Neuronal stem cell (in vitro differentiated cells): ENCODE results near the gene B3GALT4.

Source experiments
- DNase-seq: peaks from one replicate; pipeline ENCODE4 v3.0.0-alpha.2; 2013; ENCODE audit warnings: low spot score
- H2AFZ ChIP-seq: one replicate; pipeline ENCODE4 v1.6.1; 2013; ENCODE audit warnings: mild to moderate bottlenecking, low read length, inconsistent platforms
- H2AK5ac ChIP-seq: 2 replicates; pipeline ENCODE4 v1.6.1; 2013; ENCODE audit warnings: low read depth, mild to moderate bottlenecking, inconsistent platforms, low read length, moderate library complexity, mixed read lengths
- H2BK120ac ChIP-seq: 2 replicates; pipeline ENCODE4 v1.6.1; 2013; ENCODE audit warnings: low read depth, mild to moderate bottlenecking, inconsistent platforms, low read length, moderate library complexity, mixed read lengths
- H2BK12ac ChIP-seq: one replicate; pipeline ENCODE4 v1.6.1; 2013; ENCODE audit warnings: low read length, inconsistent platforms
- H2BK15ac ChIP-seq: 2 replicates; pipeline ENCODE4 v1.6.1; 2013; ENCODE audit warnings: mild to moderate bottlenecking, low read length, inconsistent platforms, mixed read lengths
- H2BK5ac ChIP-seq: one replicate; pipeline ENCODE4 v1.6.1; 2013; ENCODE audit warnings: inconsistent platforms, mild to moderate bottlenecking, low read length, moderate library complexity
- H3K14ac ChIP-seq: one replicate; pipeline ENCODE4 v1.6.1; 2013; ENCODE audit warnings: low read length, inconsistent platforms
- H3K18ac ChIP-seq: 2 replicates; pipeline ENCODE4 v1.6.1; 2013; ENCODE audit warnings: low read length, inconsistent platforms
- H3K23ac ChIP-seq: 2 replicates; pipeline ENCODE4 v1.6.1; 2013; ENCODE audit warnings: low read depth, mild to moderate bottlenecking, mixed read lengths, low read length, inconsistent platforms; ENCODE audit not compliant: poor library complexity
- H3K27ac ChIP-seq: replicated peaks from 3 replicates; pipeline ENCODE4 v1.5.1; 2013; ENCODE audit warnings: low read length, inconsistent platforms
- H3K27me3 ChIP-seq, 3 experiments: 2 replicates each; pipeline ENCODE4 v1.6.1; 2013; ENCODE audit warnings: low read length in 3 of 3, mild to moderate bottlenecking in 2 of 3, inconsistent platforms in 1 of 3, low read depth in 1 of 3, mixed read lengths in 1 of 3, moderate library complexity in 1 of 3; ENCODE audit not compliant: control insufficient read depth in 3 of 3, insufficient read depth in 3 of 3
- H3K36me3 ChIP-seq, 2 donors: replicated peaks in 1 of 2; 2 replicates each; pipeline ENCODE4 v1.6.1; 2013; ENCODE audit warnings: low read length in 2 of 2; ENCODE audit not compliant: control insufficient read depth in 2 of 2, insufficient read depth in 2 of 2
- H3K4ac ChIP-seq: 2 replicates; pipeline ENCODE4 v1.6.1; 2013; ENCODE audit warnings: inconsistent platforms, mild to moderate bottlenecking, low read length, moderate library complexity
- H3K4me1 ChIP-seq, 2 donors: 1 replicate in 1 of 2; 2 replicates in 1 of 2; pipeline ENCODE4 v1.6.1; 2013; ENCODE audit warnings: low read length in 2 of 2, low read depth in 1 of 2; ENCODE audit not compliant: control insufficient read depth in 2 of 2, insufficient read depth in 1 of 2
- H3K4me2 ChIP-seq: one replicate; pipeline ENCODE4 v1.6.1; 2013; ENCODE audit warnings: mild to moderate bottlenecking, low read length, inconsistent platforms; ENCODE audit not compliant: insufficient read depth, poor library complexity, severe bottlenecking
- H3K4me3 ChIP-seq, 2 donors: 2 replicates each; pipeline ENCODE4 v1.5.1; 2013; ENCODE audit warnings: low read length in 2 of 2, mild to moderate bottlenecking in 2 of 2, inconsistent platforms in 1 of 2, moderate library complexity in 1 of 2
- H3K79me1 ChIP-seq: one replicate; pipeline ENCODE4 v1.6.1; 2013; ENCODE audit warnings: low read depth, mild to moderate bottlenecking, inconsistent platforms, low read length, moderate library complexity
- H3K9ac ChIP-seq: one replicate; pipeline ENCODE4 v1.6.1; 2013; ENCODE audit warnings: mild to moderate bottlenecking, low read depth, low read length, inconsistent platforms; ENCODE audit not compliant: poor library complexity
- H3K9me3 ChIP-seq, 2 donors: replicated peaks in 1 of 2; 2 replicates each; pipeline versions ENCODE3 to v1.6.1; 2013; ENCODE audit warnings: low read length in 2 of 2, mild to moderate bottlenecking in 2 of 2, inconsistent platforms in 1 of 2, low read depth in 1 of 2, mixed read lengths in 1 of 2, moderate library complexity in 1 of 2; ENCODE audit not compliant: control insufficient read depth in 2 of 2, insufficient read depth in 1 of 2
- H4K8ac ChIP-seq: one replicate; pipeline ENCODE4 v1.6.1; 2013; ENCODE audit warnings: low read depth, mild to moderate bottlenecking, inconsistent platforms, low read length, moderate library complexity
- H4K91ac ChIP-seq: one replicate; pipeline ENCODE4 v1.6.1; 2013; ENCODE audit warnings: low read length, low read depth, mild to moderate bottlenecking, inconsistent platforms; ENCODE audit not compliant: poor library complexity
- WGBS, 2 donors: extraction: QIAGEN DNeasy Blood & Tissue Kit; methylation state at CpG; one replicate each; pipeline ENCODE4 v1.1.7; 2013; ENCODE audit warnings: missing lambda C conversion rate in 2 of 2, mixed read lengths in 1 of 2; ENCODE audit not compliant: insufficient read length in 2 of 2, insufficient replicate concordance in 1 of 2; ENCODE audit errors: extremely low coverage in 2 of 2; 5-methylcytosine and 5-hydroxymethylcytosine counted together

B3GALT4 gene

DNA sequence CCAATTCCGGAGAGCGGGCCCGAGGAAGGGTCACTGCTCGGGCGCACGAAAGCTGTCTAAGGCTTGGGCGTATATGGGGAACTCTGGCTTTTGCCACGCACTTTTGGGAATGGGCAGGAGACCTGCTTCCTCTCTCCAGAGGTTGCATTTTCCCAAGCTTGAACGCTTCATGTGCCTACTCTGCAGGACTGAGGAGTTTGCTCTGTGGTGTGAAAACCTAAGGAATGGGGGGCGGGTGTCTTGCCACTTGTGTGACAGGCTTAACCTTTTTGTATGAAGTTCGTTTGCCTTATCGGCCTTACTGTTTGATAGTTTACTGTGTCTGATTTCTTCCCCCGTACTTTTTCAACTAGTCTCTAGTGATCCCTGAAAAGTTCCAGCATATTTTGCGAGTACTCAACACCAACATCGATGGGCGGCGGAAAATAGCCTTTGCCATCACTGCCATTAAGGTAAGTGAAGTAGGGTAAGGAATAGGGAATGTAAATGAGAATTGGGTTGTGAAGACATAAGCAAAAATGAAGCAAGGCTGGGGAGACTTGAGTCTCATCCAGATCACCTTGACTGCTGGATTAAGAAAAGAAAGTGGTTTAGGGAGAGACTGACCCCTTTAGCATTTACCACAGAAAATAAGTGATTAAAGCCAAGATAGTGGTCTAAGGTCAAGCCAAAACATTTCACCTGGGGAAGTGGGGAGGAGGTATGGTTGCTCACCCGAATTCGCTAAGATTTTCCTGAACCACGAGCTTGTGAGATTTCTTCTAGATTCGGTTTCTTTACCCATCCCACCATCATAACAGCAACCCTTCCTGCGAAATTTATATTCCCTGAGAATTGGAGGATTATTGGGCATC, 4.4 kb upstream of the B3GALT4 start:
- no peak for DNase-seq
- H2BK12ac ChIP-seq: no peak overlapping the region
- H3K4ac ChIP-seq: no peak overlapping the region
- no peaks in the 10 kb centered on the region for H3K27me3 ChIP-seq
- peak overlapping the region; percentile 92 to 94 for H3K4me3 ChIP-seq
- H3K23ac ChIP-seq: peak overlapping the region; percentile 86
- H4K8ac ChIP-seq: no peak overlapping the region
- H3K4me2 ChIP-seq: peak overlapping the region; percentile 67
- H2AK5ac ChIP-seq: peak overlapping the region; percentile 70
- H3K9me3 ChIP-seq: no peaks in the 10 kb centered on the region
- WGBS, 2 donors: no CpG with 5 or more reads among the region's 22 CpGs
- H3K79me1 ChIP-seq: peaks cover 8% of the 10 kb centered on the region
- H3K9ac ChIP-seq: peak overlapping the region; percentile 86
- H3K14ac ChIP-seq: no peak overlapping the region
- H2AFZ ChIP-seq: peak overlapping the region; percentile 78
- no peak overlapping the region for H4K91ac ChIP-seq
- no peak overlapping the region for H2BK120ac ChIP-seq
- H2BK15ac ChIP-seq: no peak overlapping the region
- H3K27ac ChIP-seq: peak overlapping the region; percentile 79
- peak overlapping the region; percentile 90 for H3K18ac ChIP-seq
- H2BK5ac ChIP-seq: no peak overlapping the region
- peaks cover 18 to 25% of the 10 kb centered on the region in 2 donors for H3K4me1 ChIP-seq
- H3K36me3 ChIP-seq: peaks cover 34 to 74% of the 10 kb centered on the region in 2 donors

DNA sequence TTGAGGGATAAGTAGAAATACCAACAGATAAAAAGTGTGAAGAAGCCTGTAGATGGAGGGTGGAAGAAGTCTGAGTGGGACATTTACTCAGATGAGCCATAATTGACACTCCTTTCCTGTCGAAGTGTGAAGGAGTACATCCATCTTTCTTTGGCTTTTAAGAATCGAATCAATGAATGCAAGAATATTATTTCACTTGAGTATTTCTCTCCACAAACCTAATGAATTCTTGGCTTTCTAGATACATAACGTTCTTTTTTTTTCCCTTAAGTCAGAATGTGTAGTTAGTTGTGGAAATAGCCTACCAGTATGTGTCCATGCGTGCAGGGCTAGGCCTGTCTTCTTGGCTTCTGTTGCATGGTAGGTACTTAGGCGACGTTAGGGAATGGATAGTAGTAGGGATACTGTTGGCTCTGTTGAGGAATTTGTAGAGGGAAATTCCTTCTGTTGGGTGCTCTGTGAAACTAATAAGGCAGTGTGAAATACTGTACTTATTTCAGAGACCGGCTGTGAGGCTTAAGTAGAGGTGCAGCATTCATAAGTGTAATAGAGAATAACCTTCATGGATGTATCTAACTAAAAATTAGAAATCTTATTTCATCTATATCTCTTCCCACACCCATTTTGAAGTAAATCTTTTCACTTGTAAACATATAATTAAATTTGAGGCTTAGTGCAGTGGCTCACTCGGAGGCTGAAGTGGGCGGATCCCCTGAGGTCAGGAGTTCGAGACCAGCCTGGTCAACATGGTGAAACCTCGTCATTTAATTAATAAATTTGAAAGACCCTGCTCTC, 3.6 kb upstream of the B3GALT4 start:
- no CpG with 5 or more reads among the region's 11 CpGs for WGBS, 2 donors
- Histone ChIP-seq H2AK5ac (no peak overlapping the region), H3K18ac (no peak overlapping the region), H4K91ac (no peak overlapping the region), H3K4me1 (peaks cover 21 to 27% of the 10 kb centered on the region in 2 donors), H2BK120ac (no peak overlapping the region), H2BK15ac (no peak overlapping the region), H3K27me3 (no peaks in the 10 kb centered on the region), H3K79me1 (peaks cover 8% of the 10 kb centered on the region), H3K4me3 (peak overlapping the region in 1 of 2 donors; percentile 94), H2BK12ac (no peak overlapping the region), H3K9ac (no peak overlapping the region), H2BK5ac (no peak overlapping the region), H3K23ac (no peak overlapping the region), H3K9me3 (no peaks in the 10 kb centered on the region), H4K8ac (no peak overlapping the region), H3K36me3 (peaks cover 31 to 69% of the 10 kb centered on the region in 2 donors), H3K14ac (no peak overlapping the region), H3K4me2 (peak overlapping the region; percentile 67), H3K4ac (no peak overlapping the region), H2AFZ (no peak overlapping the region), H3K27ac (no peak overlapping the region)
- DNase-seq: no peak

GRCh38 chr6:33273924-33274902, 2.7 kb upstream of the B3GALT4 start:
- no CpG with 5 or more reads among the region's 14 CpGs for WGBS, 2 donors

More at GRCh38 chr6:33273924-33274902, 2.7 kb upstream of the B3GALT4 start:
- H3K36me3 ChIP-seq: peaks cover 37 to 69% of the 10 kb centered on the region in 2 donors
- no peak overlapping the region for H2BK5ac ChIP-seq
- H4K8ac ChIP-seq: no peak overlapping the region
- no peak overlapping the region for H2AK5ac ChIP-seq
- no peak for DNase-seq
- H2BK120ac ChIP-seq: no peak overlapping the region
- H2BK12ac ChIP-seq: no peak overlapping the region
- no peak overlapping the region for H3K23ac ChIP-seq
- no peak overlapping the region for H3K4me2 ChIP-seq
- no peak overlapping the region for H4K91ac ChIP-seq
- no peak overlapping the region for H2BK15ac ChIP-seq
- no peaks in the 10 kb centered on the region for H3K27me3 ChIP-seq
- no peak overlapping the region for H2AFZ ChIP-seq
- H3K14ac ChIP-seq: no peak overlapping the region
- no peaks in the 10 kb centered on the region for H3K9me3 ChIP-seq
- no peak overlapping the region for H3K27ac ChIP-seq
- H3K4ac ChIP-seq: no peak overlapping the region
- no peak overlapping the region for H3K4me3 ChIP-seq
- H3K79me1 ChIP-seq: peaks cover 8% of the 10 kb centered on the region
- H3K9ac ChIP-seq: no peak overlapping the region
- H3K18ac ChIP-seq: no peak overlapping the region
- H3K4me1 ChIP-seq: peaks cover 21 to 27% of the 10 kb centered on the region in 2 donors
